Activated naive CD8-positive, alpha-beta T cell treated with anti-CD3 and anti-CD28 coated beads, Interleukin-2, amount 50 U/mL, for 24 hours (primary cell): ENCODE measurements around the gene OR2T6.

Source experiments
- ATAC-seq: fragments of 150-1000 bp; cut with Tn5 transposase; one replicate; pipeline ENCODE4 v1.10.0; 2021
- DNase-seq: peaks from one replicate; pipeline ENCODE4 v3.0.0; 2021
- H3K27ac Mint-ChIP-seq: one replicate; pipeline ENCODE4 v1.8.0; 2021; ENCODE audit warnings: mild to moderate bottlenecking, mixed read lengths
- H3K27me3 Mint-ChIP-seq: one replicate; pipeline ENCODE4 v1.8.0; 2021; ENCODE audit warnings: mixed read lengths
- H3K36me3 Mint-ChIP-seq: one replicate; pipeline ENCODE4 v1.8.0; 2021; ENCODE audit warnings: low read depth, mixed read lengths
- H3K4me1 Mint-ChIP-seq: one replicate; pipeline ENCODE4 v1.8.0; 2021; ENCODE audit warnings: mixed read lengths
- H3K4me3 Mint-ChIP-seq: one replicate; pipeline ENCODE4 v1.8.0; 2021; ENCODE audit warnings: mild to moderate bottlenecking, moderate library complexity, mixed read lengths
- H3K9me3 Mint-ChIP-seq: one replicate; pipeline ENCODE4 v1.8.0; 2021; ENCODE audit warnings: mixed read lengths

OR2T6 gene, protein sequence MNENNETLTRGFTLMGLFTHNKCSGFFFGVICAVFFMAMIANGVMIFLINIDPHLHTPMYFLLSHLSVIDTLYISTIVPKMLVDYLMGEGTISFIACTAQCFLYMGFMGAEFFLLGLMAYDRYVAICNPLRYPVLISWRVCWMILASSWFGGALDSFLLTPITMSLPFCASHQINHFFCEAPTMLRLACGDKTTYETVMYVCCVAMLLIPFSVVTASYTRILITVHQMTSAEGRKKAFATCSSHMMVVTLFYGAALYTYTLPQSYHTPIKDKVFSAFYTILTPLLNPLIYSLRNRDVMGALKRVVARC

DNA sequence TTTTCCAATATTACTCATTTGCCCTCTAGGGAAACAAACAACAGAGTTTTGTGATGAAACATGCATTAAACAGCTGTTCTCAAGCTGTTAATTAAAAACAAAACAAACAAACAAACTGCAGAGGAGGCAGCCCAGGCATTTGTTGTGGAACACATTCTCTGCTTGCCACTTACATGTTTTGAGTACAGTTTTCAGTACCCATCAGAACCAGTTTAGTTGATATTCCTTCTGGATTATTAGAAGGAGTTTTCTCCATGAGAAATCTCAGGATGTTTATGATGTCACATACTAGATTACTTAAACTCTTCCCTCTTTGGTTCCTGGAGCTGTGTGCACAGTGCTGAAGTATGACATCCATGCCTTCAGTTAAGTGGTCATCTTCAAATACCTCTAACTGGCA lies at the start of gene OR2T6:
Gene OR2T6, plus strand, starts transcription at position 301 of the 400 bp plus-strand sequence. CDS start 11,863 bp downstream, outside the sequence.
- H3K27ac Mint-ChIP-seq = no peak within 1 kb of the TSS
- H3K4me1 Mint-ChIP-seq = peaks cover 8% of the 10 kb centered on the region
- no peaks in the 10 kb centered on the region for H3K27me3 Mint-ChIP-seq
- H3K4me3 Mint-ChIP-seq = no peak within 1 kb of the TSS
- ATAC-seq (no peak), DNase-seq (no peak)
- H3K36me3 Mint-ChIP-seq = no peaks in the 10 kb centered on the region
- no peaks in the 10 kb centered on the region for H3K9me3 Mint-ChIP-seq

DNA sequence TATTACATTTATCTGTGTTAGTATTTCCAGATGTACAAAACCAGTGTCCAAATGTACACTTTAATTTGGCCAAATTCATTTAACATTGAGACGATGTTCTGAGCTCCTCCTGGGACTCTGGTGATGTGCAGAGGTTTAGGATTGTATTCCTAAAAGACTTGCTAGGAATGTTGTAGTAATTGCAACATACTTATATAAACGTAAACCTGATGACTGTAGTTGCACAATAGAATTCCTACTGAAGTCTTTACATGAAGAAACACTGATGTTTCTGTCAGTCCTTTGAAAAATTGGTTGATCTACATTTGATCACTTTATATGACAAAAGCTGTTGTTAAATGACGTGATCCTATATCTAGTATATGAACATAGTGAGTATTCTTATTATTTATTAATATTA lies 32.1 kb upstream of the OR2T6 start:
- H3K9me3 Mint-ChIP-seq = no peaks in the 10 kb centered on the region
- no peak overlapping the region for H3K4me3 Mint-ChIP-seq
- H3K27ac Mint-ChIP-seq = no peak overlapping the region
- H3K36me3 Mint-ChIP-seq = no peaks in the 10 kb centered on the region
- ATAC-seq = no peak
- DNase-seq = no peak
- no peaks in the 10 kb centered on the region for H3K4me1 Mint-ChIP-seq
- H3K27me3 Mint-ChIP-seq = peaks cover 2% of the 10 kb centered on the region

DNA sequence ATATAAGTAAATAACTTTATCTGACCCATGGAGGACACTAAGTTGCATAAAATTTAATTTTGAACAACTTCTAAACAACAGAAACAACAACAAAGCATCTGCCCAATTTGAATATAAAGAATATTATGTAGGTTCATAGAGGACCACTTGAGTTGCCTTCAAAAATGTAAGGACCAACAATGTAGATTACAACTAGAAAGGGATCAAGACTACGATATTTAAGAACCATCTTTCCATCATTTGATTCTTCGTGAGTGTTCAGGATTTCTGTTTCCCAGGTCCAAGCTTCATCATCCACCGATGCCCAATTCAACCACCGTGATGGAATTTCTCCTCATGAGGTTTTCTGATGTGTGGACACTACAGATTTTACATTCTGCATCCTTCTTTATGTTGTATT lies 27.1 kb upstream of the OR2T6 start, which contains the start of gene OR14C36:
Gene OR14C36, plus strand, starts transcription at position 301 of the 400 bp plus-strand sequence. Its CDS starts 0 bp downstream, at position 301.
- no peaks in the 10 kb centered on the region for H3K36me3 Mint-ChIP-seq
- H3K27ac Mint-ChIP-seq = no peak within 1 kb of the TSS
- H3K4me3 Mint-ChIP-seq = no peak within 1 kb of the TSS
- DNase-seq (no peak), ATAC-seq (no peak)
- no peaks in the 10 kb centered on the region for H3K9me3 Mint-ChIP-seq
- no peaks in the 10 kb centered on the region for H3K4me1 Mint-ChIP-seq
- peaks cover 10% of the 10 kb centered on the region for H3K27me3 Mint-ChIP-seq

DNA sequence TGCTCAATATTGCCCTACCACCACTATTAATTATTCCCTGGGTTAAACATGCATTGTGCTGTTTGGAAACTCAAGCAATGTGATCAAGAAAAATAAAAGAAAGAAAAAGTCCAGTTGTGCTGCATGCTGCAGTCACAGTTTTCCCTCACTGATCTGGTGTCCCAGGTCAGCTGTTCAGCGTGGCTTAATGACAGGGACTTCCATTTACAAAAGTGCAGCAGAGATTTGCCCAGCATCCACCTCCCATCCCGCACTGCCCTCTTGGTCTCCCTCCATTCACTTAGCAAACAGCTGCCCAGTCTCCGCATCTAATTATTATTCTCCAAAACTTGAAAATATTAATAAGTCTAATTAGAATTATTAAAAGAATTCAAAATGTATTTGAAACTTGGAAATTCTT lies 16.1 kb upstream of the OR2T6 start:
- no peaks in the 10 kb centered on the region for H3K36me3 Mint-ChIP-seq
- ATAC-seq = no peak
- no peaks in the 10 kb centered on the region for H3K4me1 Mint-ChIP-seq
- H3K27ac Mint-ChIP-seq = no peak overlapping the region
- H3K9me3 Mint-ChIP-seq = no peaks in the 10 kb centered on the region
- DNase-seq = no peak
- H3K4me3 Mint-ChIP-seq = no peak overlapping the region
- H3K27me3 Mint-ChIP-seq = no peaks in the 10 kb centered on the region

DNA sequence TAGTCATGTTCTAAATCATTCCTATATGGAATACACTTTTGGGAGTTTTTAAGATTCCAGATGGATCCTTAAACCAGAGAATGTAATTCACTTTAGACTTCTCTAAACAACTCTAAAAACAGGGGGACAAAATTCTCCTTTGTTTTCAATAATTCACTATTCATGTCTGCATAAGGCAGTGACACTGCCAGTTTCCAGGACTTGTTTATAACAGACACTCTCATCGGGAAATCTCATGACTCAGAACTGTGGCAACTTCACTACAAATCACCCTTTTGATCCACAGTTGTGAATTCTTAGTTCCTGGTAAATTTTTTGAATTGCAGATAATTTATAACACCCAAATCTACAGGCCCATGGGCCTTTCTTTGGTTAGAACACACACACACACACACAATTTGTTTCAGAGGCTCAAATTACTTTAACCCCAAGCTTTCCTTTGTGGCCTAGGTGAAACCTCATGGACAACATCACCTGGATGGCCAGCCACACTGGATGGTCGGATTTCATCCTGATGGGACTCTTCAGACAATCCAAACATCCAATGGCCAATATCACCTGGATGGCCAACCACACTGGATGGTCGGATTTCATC lies 14.3 kb upstream of the OR2T6 start, which contains the start of gene OR2T4:
Gene OR2T4, plus strand, starts transcription at position 545 of the 595 bp plus-strand sequence. Its CDS starts 0 bp downstream, at position 545.
- Mint-ChIP-seq H3K27ac (no peak within 1 kb of the TSS), H3K27me3 (peaks cover 2% of the 10 kb centered on the region), H3K4me1 (no peaks in the 10 kb centered on the region), H3K36me3 (no peaks in the 10 kb centered on the region), H3K4me3 (no peak within 1 kb of the TSS), H3K9me3 (no peaks in the 10 kb centered on the region)
- no peak for ATAC-seq
- no peak for DNase-seq

DNA sequence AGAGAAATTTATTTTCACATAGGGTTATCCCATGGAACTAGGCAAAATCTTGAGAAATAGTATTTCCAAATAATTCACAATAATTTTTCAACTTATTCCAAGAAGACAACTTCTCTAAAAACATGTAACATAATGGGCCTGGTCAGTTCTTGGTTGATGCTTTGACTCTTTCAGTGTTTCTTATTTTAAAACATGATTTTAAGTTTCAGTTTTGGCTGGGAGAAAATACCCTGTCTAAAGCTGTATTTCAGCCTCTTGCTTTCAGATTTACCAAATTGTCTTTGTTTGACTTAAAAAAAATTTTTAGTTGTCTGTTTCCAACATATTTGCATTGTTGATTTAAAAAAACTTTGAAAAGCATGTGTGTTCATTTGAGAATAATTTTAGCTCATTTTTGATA lies 8.9 kb upstream of the OR2T6 start:
- Mint-ChIP-seq H3K4me1 (no peaks in the 10 kb centered on the region), H3K27me3 (peaks cover 2% of the 10 kb centered on the region), H3K9me3 (no peaks in the 10 kb centered on the region), H3K27ac (no peak overlapping the region), H3K36me3 (no peaks in the 10 kb centered on the region), H3K4me3 (no peak overlapping the region)
- DNase-seq (no peak), ATAC-seq (no peak)

DNA sequence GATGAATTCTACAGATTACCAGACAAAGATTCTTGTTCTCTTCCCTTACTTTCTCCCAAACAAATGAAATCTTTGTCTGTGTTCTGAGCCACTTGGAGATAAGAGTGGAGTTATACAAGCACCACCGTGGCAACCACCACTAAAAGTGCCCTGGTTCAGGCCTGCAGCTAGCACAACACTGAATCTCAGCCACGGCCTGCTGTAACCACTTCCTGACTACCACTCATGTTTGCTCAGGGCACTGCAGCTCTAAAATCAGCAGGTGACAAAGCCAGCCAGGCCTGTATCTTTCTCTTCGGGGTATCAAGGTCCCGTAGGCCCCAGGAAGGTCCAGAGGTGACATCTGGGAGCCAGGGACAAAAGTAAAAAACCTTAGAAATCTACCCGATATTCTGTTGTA lies 3.2 kb upstream of the OR2T6 start:
- H3K27ac Mint-ChIP-seq = no peak overlapping the region

DNA sequence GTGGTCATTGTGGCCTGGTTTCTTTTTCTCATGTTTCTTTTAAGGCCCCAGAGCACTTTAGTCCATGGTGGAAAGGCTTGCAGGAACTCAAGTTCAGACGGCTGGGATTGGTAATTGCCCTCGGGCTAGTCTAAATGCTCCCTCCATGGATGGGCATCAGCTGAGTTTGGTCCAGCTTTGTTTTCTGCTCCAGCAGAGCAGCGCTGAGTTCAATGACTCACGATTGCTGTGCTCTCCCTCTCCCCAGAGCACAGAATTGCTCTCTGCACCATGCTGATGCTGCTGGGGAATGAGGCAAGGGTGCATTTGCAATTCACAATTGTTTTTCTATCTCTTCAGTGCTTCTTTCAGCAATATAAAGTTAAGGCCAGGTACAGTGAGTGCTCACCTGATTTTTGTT lies 1.8 kb upstream of the OR2T6 start:
- DNase-seq (no peak), ATAC-seq (no peak)
- H3K4me1 Mint-ChIP-seq = peaks cover 8% of the 10 kb centered on the region
- no peaks in the 10 kb centered on the region for H3K9me3 Mint-ChIP-seq
- H3K4me3 Mint-ChIP-seq = no peak overlapping the region
- H3K27ac Mint-ChIP-seq = no peak overlapping the region
- no peaks in the 10 kb centered on the region for H3K36me3 Mint-ChIP-seq
- H3K27me3 Mint-ChIP-seq = no peaks in the 10 kb centered on the region

More for the DNA sequence above, 3.2 kb upstream of the OR2T6 start:
- peak; percentile 3 for DNase-seq
- ATAC-seq = no peak
- Mint-ChIP-seq H3K9me3 (no peaks in the 10 kb centered on the region), H3K27me3 (no peaks in the 10 kb centered on the region), H3K4me1 (peaks cover 8% of the 10 kb centered on the region), H3K4me3 (no peak overlapping the region), H3K36me3 (no peaks in the 10 kb centered on the region)

DNA sequence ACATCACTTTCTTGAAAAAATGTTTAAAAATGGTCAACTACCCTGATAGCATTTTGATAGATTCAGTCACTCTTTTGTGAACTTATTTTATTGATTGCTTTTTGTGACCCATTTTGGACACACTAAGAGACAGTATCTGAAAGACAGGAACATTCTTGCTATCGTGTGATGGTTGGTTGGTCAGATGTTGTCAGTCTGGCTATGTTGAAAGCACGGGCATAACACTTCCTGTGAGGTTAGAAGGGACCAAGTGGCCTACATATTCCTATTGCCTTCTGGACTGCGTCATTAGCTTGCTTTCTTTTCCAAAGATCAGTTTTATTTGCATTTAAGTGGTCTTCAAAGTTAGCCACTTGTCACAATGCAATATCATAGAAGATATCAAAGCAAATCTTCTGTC lies 1.4 kb downstream of the OR2T6 start:
- H3K9me3 Mint-ChIP-seq = no peaks in the 10 kb centered on the region
- H3K27ac Mint-ChIP-seq = no peak overlapping the region
- DNase-seq = no peak
- ATAC-seq = no peak
- no peaks in the 10 kb centered on the region for H3K27me3 Mint-ChIP-seq
- H3K36me3 Mint-ChIP-seq = no peaks in the 10 kb centered on the region
- H3K4me3 Mint-ChIP-seq = no peak overlapping the region
- peaks cover 8% of the 10 kb centered on the region for H3K4me1 Mint-ChIP-seq

DNA sequence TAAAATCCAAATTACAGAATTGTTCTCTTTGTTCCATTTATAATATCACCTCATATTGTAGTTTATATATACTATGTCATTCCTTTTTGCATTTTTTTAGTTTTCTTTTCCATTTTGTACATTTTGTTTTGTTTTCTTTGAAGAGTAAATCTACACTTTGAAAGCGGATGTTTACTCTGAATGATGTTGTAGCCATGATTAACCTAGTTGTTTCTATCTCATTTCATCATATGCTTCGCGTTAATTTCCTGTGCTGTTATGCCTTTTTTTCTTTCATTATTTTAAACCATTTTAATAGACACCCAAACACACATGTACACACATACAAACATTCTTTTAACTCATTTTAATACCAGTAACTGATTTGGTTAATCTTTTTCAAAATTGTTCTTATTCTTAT lies 5.3 kb downstream of the OR2T6 start:
- Mint-ChIP-seq H3K4me1 (no peaks in the 10 kb centered on the region), H3K27me3 (no peaks in the 10 kb centered on the region), H3K36me3 (no peaks in the 10 kb centered on the region), H3K4me3 (no peak overlapping the region), H3K27ac (no peak overlapping the region), H3K9me3 (no peaks in the 10 kb centered on the region)
- ATAC-seq (no peak), DNase-seq (no peak)

DNA sequence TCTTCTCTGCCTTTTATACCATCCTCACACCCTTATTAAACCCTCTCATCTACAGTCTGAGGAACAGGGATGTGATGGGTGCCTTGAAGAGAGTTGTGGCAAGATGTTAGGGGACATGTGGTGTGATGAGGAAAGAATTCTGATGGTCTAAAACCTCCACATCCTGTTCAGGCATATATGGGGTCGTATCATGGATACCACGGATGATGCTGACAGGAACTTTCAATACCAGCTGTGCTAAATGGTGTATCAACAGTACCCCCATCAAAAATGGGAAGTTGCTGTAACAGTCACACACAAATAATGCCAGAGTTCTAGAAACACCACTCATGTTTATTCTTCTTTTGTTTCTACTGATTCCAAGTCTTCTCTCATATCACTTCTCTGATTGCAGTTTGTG lies 12.9 kb downstream of the OR2T6 start:
- no peaks in the 10 kb centered on the region for H3K4me1 Mint-ChIP-seq
- DNase-seq = no peak
- no peak overlapping the region for H3K4me3 Mint-ChIP-seq
- H3K36me3 Mint-ChIP-seq = no peaks in the 10 kb centered on the region
- no peaks in the 10 kb centered on the region for H3K9me3 Mint-ChIP-seq
- H3K27me3 Mint-ChIP-seq = peaks cover 9% of the 10 kb centered on the region
- H3K27ac Mint-ChIP-seq = no peak overlapping the region
- ATAC-seq = no peak

DNA sequence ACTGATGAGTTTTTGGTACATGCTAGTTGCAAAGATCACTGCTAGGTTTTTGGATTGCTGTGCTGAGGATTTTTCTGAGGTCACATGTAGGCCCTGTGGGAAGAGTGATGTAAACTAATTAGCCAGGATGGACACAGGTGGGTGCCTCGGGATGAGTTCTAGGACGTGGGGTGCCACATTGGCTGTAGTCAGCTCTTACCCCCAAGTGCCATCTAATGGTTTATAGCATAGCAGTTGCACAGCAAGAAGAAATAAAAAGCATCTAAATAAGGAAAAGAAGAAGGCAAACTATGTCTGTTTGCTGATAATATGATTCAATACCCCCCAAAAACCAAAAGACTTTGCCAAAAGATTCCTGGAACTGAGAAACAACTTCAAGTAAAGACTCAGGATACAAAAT lies 17.5 kb downstream of the OR2T6 start:
- no peak for DNase-seq
- no peak for ATAC-seq

DNA sequence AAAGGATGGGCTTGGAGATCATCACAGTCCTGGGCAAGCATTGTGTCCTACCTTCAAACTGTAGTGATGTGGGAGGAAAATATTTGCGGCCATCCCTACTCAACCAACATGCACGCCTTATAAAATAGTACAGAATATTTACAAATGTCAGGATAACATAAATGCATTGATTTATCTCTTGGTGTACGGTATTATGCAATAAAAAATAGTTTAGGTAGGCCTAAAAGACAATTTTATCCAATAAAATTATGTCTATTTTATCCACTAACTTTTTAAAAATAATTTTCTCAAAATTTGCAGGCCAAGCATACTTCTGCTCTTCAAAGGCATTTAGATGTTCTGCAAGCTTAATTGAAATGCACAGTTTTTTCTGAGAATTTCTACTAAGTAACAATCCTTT lies 27.2 kb downstream of the OR2T6 start, which contains the start of gene OR2T1:
Gene OR2T1, plus strand, starts transcription at position 301 of the 400 bp plus-strand sequence. CDS start 3,100 bp downstream, outside the sequence.
- H3K27me3 Mint-ChIP-seq = no peaks in the 10 kb centered on the region
- no peaks in the 10 kb centered on the region for H3K36me3 Mint-ChIP-seq
- ATAC-seq = no peak
- no peak within 1 kb of the TSS for H3K4me3 Mint-ChIP-seq
- peaks cover 7% of the 10 kb centered on the region for H3K4me1 Mint-ChIP-seq
- peaks cover 5% of the 10 kb centered on the region for H3K9me3 Mint-ChIP-seq
- no peak within 1 kb of the TSS for H3K27ac Mint-ChIP-seq
- no peak for DNase-seq

More for the DNA sequence above, 17.5 kb downstream of the OR2T6 start:
- Mint-ChIP-seq H3K36me3 (no peaks in the 10 kb centered on the region), H3K27ac (no peak overlapping the region), H3K4me1 (no peaks in the 10 kb centered on the region), H3K9me3 (peaks cover 5% of the 10 kb centered on the region), H3K27me3 (peaks cover 14% of the 10 kb centered on the region), H3K4me3 (no peak overlapping the region)

DNA sequence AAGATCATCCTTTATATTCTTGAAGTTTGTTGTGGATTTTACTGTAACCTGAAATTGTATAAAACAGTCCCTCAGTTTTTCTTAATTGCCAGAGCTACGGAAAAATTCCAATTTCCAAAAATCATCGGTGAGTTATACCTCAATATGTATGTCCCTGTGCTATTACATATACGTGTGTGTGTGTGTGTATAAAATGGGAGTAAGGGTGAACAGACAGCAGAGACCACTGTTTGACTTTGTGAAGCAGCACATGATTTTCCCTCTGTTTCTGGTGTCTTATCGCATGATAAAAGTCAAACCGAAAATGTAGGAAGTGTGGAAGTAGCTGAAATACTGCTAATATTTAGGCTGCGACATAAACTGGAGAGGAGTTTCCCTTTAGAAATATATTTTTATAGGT lies 28.5 kb downstream of the OR2T6 start:
- H3K9me3 Mint-ChIP-seq = peaks cover 7% of the 10 kb centered on the region
- ATAC-seq (no peak), DNase-seq (no peak)
- no peaks in the 10 kb centered on the region for H3K27me3 Mint-ChIP-seq
- H3K4me1 Mint-ChIP-seq = peaks cover 7% of the 10 kb centered on the region
- no peak overlapping the region for H3K27ac Mint-ChIP-seq
- H3K4me3 Mint-ChIP-seq = no peak overlapping the region
- no peaks in the 10 kb centered on the region for H3K36me3 Mint-ChIP-seq
